Right hindlimb (tissue), 1 donor: Measurements from ENCODE around the gene DRGX.

Experiments used
- DNase-seq: peaks from one replicate; pipeline ENCODE4 v3.0.0-alpha.2; 2018

DRGX gene

GRCh38 chr10:49381111-49381900, 14.6 kb downstream of the DRGX start:
- DNase-seq, result no peak

DNA sequence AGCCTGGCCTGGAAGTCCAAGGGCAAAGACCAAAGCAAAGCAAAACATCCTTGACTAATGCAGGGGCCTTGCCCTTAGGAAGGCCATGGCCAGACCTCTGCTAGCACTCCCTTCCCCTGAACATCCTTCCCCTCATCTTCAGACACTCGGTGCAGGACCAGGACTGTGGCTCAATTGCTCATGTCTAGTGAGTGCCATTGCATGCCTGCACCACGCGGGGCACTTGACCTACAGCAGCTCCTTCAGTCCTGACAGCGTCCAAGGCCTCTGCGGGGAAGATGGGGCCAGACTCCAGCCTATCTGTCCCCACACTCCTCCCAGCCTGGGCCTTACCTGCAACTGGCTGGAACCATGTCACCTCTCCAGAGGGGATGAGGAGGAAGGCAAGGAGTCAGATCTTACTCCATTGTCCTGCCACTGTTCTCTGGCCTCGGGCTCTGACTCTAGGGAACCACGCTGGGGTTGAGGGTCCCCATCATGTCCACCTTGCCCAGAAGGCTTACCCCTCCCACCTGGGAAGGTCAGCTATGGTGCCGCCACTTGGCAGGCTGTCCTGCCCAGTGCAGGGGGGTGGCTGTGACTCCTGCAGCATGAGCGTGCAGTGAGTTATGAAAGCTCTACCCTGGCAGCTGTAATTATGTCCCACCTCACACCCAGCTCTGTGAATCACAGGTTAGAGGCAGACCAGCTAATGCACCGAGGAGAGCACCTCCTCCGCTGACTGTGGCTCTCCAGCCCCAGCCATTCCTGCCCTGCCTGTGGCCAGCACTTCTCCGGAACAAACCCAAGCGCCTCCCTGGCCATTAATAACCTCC, 16.1 kb downstream of the DRGX start:
- DNase-seq, result no peak

DNA sequence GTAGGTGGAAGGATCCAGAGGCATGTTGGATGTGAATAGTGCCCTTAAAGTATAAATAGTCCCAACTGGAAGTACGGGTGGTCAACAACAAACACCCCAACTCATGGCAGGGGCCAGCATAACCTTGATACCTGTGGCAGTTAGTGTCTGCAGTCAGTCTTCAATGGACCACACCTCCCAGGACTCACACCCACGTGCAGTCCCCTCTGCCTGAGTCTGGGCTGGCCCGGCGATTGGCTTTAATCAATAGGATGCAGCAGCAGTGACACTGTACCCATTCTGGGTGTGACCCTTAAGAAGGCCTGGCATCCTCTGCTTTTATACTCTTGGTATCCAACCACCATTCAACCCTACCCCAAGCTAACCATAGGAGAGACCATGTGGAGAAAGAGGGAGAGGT, 18.6 kb downstream of the DRGX start:
- no peak for DNase-seq

GRCh38 chr10:49375611-49376010, 20.3 kb downstream of the DRGX start:
- DNase-seq, result no peak

DNA sequence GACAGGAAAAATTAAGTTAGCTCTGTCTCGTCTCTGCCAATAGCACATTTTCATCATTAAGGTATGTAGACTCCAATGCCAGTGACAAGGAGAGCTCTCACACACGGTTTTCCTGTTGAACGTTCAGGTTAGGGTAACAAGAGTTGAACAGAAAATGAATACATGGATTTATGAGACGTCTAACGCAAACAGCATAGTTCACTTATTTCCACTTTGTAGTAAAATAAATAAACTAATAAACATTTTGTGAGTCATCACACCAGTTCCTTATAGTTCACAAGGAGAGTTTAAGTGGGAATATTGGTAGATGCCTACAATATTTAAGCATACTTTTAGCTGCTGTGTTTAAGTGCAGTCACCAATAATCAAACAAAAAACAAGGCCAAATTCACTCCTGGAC, 21.1 kb downstream of the DRGX start:
- DNase-seq, result no peak

GRCh38 chr10:49373361-49373760, 22.5 kb downstream of the DRGX start:
- DNase-seq, result no peak

- no peak for DNase-seq
Measured at GRCh38 chr10:49371967-49372366, 23.9 kb downstream of the DRGX start.

- DNase-seq, result no peak
Measured at GRCh38 chr10:49370326-49371100, 25.4 kb downstream of the DRGX start.

GRCh38 chr10:49369216-49370162, 26.4 kb downstream of the DRGX start:
- no peak for DNase-seq

DNA sequence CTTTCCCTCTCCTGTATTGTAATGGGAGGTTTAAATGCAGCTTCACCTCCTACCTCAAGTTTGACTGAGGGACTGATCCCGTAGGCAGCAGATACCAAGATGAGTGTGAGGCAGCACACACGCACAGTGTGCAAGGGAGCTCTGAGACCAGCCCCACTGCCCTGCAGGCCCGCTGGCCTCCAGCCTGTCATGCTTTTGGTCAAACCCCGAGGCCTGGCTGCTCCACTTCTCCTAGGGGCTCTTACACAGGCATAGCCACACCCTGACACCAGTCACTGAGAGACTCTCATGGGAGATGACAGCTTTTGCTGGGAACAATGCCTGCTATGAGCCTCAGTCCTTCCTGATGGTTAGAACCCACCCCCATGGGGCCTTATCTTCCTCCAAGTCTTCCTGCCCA, 27.6 kb downstream of the DRGX start:
- DNase-seq, result no peak

DNA sequence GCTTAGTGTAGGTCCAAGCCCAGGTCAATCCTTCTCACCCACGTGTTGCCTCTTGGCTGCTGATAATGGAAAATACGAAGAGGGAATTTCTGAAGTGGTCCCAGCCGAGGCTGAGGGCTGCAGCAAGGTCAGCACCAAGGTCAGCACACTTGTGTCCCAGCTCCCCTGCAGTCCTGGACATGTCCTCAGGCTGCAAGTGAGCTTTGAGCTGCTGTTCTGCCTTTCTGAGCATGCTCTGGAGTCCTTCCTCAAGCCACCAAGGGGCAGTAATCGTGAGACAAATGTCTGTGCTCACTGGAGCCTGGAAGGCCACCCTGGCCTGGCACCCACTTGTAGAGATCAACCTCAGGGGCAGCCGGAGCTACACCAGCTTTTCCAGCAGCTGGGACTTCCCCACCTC, 28.3 kb downstream of the DRGX start:
- no peak for DNase-seq

DNA sequence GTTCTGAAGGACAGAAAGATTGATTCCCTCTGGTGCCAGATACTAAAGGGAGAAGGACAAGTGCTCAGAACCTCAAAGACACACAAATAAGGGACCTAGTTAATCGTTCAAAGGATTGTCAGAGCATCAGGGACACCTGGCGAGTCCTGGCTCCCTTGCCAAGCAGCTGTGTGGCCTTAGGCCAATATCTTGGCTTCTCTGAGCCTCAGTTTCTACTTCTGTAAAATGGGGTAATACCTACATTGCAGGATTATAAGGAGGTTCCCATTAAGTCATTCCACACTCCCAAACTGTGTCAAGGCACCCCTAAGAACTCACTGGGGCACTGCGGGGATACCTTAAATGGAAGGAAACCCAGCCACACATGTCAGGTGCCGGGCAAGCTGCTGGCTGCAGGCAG, 29.4 kb downstream of the DRGX start:
- DNase-seq, result no peak

GRCh38 chr10:49365675-49366415, 30.0 kb downstream of the DRGX start:
- DNase-seq, result no peak

DNA sequence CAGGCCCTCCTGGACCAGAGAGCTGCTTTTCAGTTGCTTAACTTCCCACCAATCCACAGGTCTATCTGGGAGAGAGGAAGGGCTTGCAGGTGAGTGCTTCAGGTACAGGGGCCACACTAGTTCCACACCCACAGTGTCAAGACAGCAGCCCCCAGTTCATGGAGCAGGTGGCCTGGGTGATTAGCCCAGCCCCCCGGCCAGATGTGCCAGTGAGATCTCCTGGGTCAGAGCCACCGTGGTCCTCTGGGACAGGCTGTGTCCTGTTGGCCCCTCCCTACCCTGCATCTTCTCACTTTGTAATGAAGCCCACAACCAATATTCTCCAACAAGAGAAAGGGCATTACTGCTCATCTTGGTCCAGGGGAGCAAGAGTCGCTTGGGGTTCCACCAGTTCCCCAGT, 30.6 kb downstream of the DRGX start:
- no peak for DNase-seq

- DNase-seq, result no peak
Measured at GRCh38 chr10:49364747-49365146, 31.1 kb downstream of the DRGX start.

GRCh38 chr10:49364051-49364450, 31.8 kb downstream of the DRGX start:
- no peak for DNase-seq

GRCh38 chr10:49363309-49364031, 32.4 kb downstream of the DRGX start:
- DNase-seq, result no peak

DNA sequence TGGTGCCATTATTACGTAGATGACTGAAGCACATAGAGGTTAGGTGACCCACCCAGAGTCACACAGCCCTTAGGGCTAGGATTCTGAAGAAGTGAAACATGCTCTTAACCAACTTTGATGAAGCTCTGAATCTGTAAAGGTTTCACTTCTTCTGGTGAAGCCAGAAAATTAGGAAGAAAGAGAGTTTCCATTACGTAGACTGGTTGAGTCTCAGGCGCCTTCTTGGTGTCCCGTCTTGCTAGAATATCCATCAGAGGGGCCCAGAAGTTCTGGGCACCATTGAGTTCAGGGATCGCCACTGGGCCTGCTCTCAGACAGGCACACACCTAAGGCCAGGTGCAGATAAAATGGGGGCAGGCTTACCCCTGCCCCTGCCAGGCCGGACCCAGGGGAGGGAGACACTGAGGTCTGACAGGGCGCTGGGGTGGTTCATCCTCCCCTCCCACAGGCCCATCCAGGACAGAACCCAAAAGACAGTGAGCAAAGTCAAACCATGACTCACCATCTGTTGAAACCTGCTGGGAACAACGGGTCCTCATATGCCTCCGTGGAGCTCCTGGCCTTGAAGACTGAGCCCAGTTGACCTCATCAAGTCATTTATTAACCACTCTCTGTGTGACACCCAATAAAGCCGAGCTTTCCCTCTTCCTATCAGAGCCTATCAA, 33.2 kb downstream of the DRGX start:
- DNase-seq, result no peak

DNA sequence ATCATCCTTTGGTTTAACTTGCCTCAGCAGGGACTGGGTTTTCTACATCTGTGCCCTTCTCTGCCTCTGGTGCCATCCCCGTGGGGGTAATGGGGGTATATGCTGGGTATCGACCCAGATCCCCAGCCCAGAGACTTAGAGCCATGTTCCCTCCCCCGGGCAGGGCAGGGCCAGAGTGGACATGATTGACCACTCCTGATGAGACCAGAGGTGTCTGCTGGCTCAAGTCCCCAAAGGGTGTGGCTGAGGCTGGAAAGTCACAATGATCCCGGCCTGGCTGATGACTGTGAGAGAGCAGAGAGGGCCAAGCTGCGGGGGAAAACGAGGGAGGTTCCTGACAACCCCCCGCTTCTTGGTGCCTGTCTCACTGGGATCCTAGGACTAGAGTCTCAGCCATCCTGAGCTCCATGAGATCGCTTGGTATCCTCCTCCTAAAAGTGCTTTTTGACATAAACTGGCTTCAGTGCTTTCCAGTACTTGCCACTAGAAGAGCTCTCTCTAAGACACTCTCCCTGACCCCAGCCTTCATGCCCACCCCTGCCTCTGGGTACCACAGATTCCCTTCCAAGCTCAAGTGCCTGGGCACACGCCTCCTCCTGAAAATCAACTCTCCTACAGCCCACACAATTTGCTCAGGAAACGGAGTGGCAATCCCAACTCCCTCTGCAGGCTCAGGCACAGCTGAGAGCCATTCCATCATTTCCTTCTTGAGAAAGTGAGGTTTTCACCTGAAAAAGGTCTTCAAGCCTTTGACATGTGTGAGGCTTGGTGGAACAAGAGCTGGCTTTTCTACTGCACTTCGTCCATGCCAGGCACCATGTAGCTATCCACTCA, 33.9 kb downstream of the DRGX start:
- no peak for DNase-seq
